Epithelial cell of proximal tubule (primary cell): ENCODE measurements around the gene CUL4B. TPM values are rescaled to one million over a fixed set of nuclear protein-coding genes. Genes with fewer than 3 reads are reported as not detected.
"Not testable (repeated sequence)": the region's sequence is repeated elsewhere in the genome, so short reads cannot be mapped to it uniquely, and the experiment has no call there.

ENCODE experiments used
- DNase-seq: peaks from one replicate; pipeline ENCODE4 v3.0.0-alpha.2; 2011; ENCODE audit warnings: low read depth
- H3K4me3 ChIP-seq: 2 replicates; pipeline ENCODE4 v1.5.1; 2011; ENCODE audit warnings: low read depth, mild to moderate bottlenecking, low read length
- CTCF ChIP-seq: conservative IDR thresholded peaks from 2 replicates; pipeline ENCODE4 v1.5.1; 2012; ENCODE audit warnings: low read depth, mild to moderate bottlenecking, low read length
- total RNA-seq: library from RNA; depleted of rRNA; stranded (reverse); fragments of >200 nt; gene quantifications from 2 replicates; pipeline ENCODE4 v1.2.3, GENCODE V29; 2015

The CUL4B gene
- total RNA-seq, 1 donor from 2014 or later, result 18.5 TPM

- no peak overlapping the region for H3K4me3 ChIP-seq
- DNase-seq, result no peak
Observed at GRCh38 chrX:120499301-120500072, 61.3 kb downstream of the CUL4B start.

GRCh38 chrX:120490119-120490518 is 70.6 kb downstream of the CUL4B start:
- not testable (repeated sequence) for DNase-seq, H3K4me3 ChIP-seq

More at GRCh38 chrX:120499301-120500072, 61.3 kb downstream of the CUL4B start:
- no peak for TF ChIP-seq CTCF

- no peak overlapping the region for H3K4me3 ChIP-seq
- TF ChIP-seq CTCF, result no peak
- no peak for DNase-seq
Observed at GRCh38 chrX:120486786-120487185, 74.0 kb downstream of the CUL4B start.

GRCh38 chrX:120485638-120486520 is 74.9 kb downstream of the CUL4B start:
- peak overlapping the region; percentile 56 for H3K4me3 ChIP-seq
- TF ChIP-seq CTCF, result peak; percentile 53
- DNase-seq, result peak; percentile 66

GRCh38 chrX:120485315-120485637 is 75.5 kb downstream of the CUL4B start:
- TF ChIP-seq CTCF, result no peak
- H3K4me3 ChIP-seq, result peak overlapping the region; percentile 56
- DNase-seq, result no peak

- H3K4me3 ChIP-seq, result no peak overlapping the region
- DNase-seq, result peak; percentile 68
- no peak for TF ChIP-seq CTCF
Observed at GRCh38 chrX:120477453-120477852, 83.3 kb downstream of the CUL4B start.

- no peak for DNase-seq
- H3K4me3 ChIP-seq, result no peak overlapping the region
- no peak for TF ChIP-seq CTCF
Observed at GRCh38 chrX:120476714-120477113, 84.0 kb downstream of the CUL4B start.
